ENCODE data around the gene HSPB9. TPM values are rescaled to one million over a fixed set of nuclear protein-coding genes. Genes with fewer than 3 reads are reported as not detected.
A peak's percentile ranks its signal among the peaks of the same experiment; 100 is the strongest.

Gene HSPB9
- total and polyA plus RNA-seq, 2 of the 8 experiments (the other 6 are each of a cell fraction or from before 2014, with no cell fraction given), result 0.27 to 0.30 TPM

- Histone ChIP-seq H2BK20ac (ENCODE audit: low read length) (no peak overlapping the region), H3K56ac (replicated peaks; ENCODE audit: insufficient read length, low read depth, low read length) (no peak overlapping the region), H3K27me3 (replicated peaks in 1 of 4; ENCODE audit: control insufficient read depth in 3 of 4, extremely low read depth in 1 of 4, insufficient read depth in 3 of 4, low read length in 3 of 4) (peaks cover 4 to 19% (median 15%) of the 10 kb centered on the region in 4 experiments), H3K23me2 (ENCODE audit: low read depth, low read length) (peaks cover under 1% of the 10 kb centered on the region; the same call in 1 of the 2 replicates), H3K4me2 (ENCODE audit: insufficient read depth in 1 of 2, low read depth in 2 of 2, low read length in 2 of 2) (no peak overlapping the region), H3K23ac (ENCODE audit: insufficient read length) (no peak overlapping the region), H2AK5ac (ENCODE audit: low read depth, low read length) (no peak overlapping the region), H4K8ac (ENCODE audit: extremely low read depth, insufficient read depth, low read length) (0 out of 2 replicates have a peak overlapping the region, but pooled peaks have one; percentile 37), H3K9ac (replicated peaks in 1 of 4; ENCODE audit: extremely low read depth in 1 of 4, low read depth in 3 of 4, low read length in 3 of 4) (no peak overlapping the region), H3K4me1 (replicated peaks in 1 of 4; ENCODE audit: control insufficient read depth in 3 of 4, insufficient read depth in 4 of 4, low read length in 3 of 4) (peaks cover 0 to 13% (median 5%) of the 10 kb centered on the region in 4 experiments; a peak in 4 of 7 replicates), H4K5ac (ENCODE audit: insufficient read length, low read depth, low read length) (no peak overlapping the region), H3K4me3 (ENCODE audit: extremely low read depth in 1 of 4, insufficient read depth in 2 of 4, low read depth in 3 of 4, low read length in 4 of 4) (no peak overlapping the region), H2BK120ac (replicated peaks; ENCODE audit: low read depth, low read length) (no peak overlapping the region), H3K79me1 (ENCODE audit: low read depth, low read length) (no peaks in the 10 kb centered on the region; the same call in 1 of the 2 replicates), H4K91ac (replicated peaks; ENCODE audit: insufficient read length, low read length) (no peak overlapping the region), H3K27ac (ENCODE audit: low read depth, low read length) (no peak overlapping the region), H3K14ac (ENCODE audit: insufficient read length) (no peak overlapping the region), H2BK5ac (ENCODE audit: low read depth, low read length) (no peak overlapping the region), H2BK12ac (ENCODE audit: low read depth, low read length) (no peak overlapping the region), H3K9me3 (ENCODE audit: insufficient read depth in 2 of 2, low read depth in 1 of 2, low read length in 1 of 2) (no peaks in the 10 kb centered on the region), H3K18ac (ENCODE audit: extremely low read depth, low read length) (no peak overlapping the region; the same call in 1 of the 2 replicates), H3K4ac (replicated peaks; ENCODE audit: insufficient read length, low read depth, low read length) (no peak overlapping the region), H4K20me1 (replicated peaks in 1 of 2; ENCODE audit: control insufficient read depth in 1 of 2, insufficient read depth in 2 of 2, low read length in 2 of 2) (no peaks in the 10 kb centered on the region), H2AFZ (ENCODE audit: low read length) (no peak overlapping the region), H3K79me2 (ENCODE audit: control insufficient read depth in 1 of 2, insufficient read depth in 2 of 2, low read length in 2 of 2) (no peaks in the 10 kb centered on the region), H2BK15ac (ENCODE audit: low read length) (no peak overlapping the region), H3K36me3 (ENCODE audit: control insufficient read depth in 2 of 4, insufficient read depth in 4 of 4, low read length in 3 of 4) (no peaks in the 10 kb centered on the region)
- 88% methylated on average over 6 of the region's 6 CpGs; no CpG with 5 or more reads in 1 of the 2 experiments for WGBS, 2 experiments (ENCODE audit: extremely low coverage in 1 of 2, insufficient coverage in 1 of 2, insufficient read length in 1 of 2, insufficient replicate concordance in 2 of 2, low coverage in 1 of 2, low lambda C conversion rate in 2 of 2, missing lambda C conversion rate in 1 of 2)
- DNase-seq (ENCODE audit: low read depth in 1 of 2, low spot score in 2 of 2), result no peak
- TF ChIP-seq MAX (IDR thresholded peaks at IDR 0.05), result no peak
- CTCF ChIA-PET (ENCODE audit: partially characterized antibody), result interaction anchor here (2.5 to 39.4 kb wide), 5 partner anchors 9 to 62 kb away, joined by 12 to 1084 read pairs (median 150); partner anchors contain the start of genes DHX58, DNAJC7, HSPB9 and KAT2A
- POLR2A ChIA-PET (ENCODE audit: partially characterized antibody), result interaction anchor here (1.4 to 2.0 kb wide), 2 partner anchors 8 to 15 kb away, joined by 3 to 6 read pairs; no protein-coding TSS in a partner anchor
- no peak for FAIRE-seq
Observed at GRCh38 chr17:42092939-42093338, 29.7 kb upstream of the HSPB9 start.

All from H1 (cell line).